ENCODE data around the gene XPO6.

Gene XPO6

DNA sequence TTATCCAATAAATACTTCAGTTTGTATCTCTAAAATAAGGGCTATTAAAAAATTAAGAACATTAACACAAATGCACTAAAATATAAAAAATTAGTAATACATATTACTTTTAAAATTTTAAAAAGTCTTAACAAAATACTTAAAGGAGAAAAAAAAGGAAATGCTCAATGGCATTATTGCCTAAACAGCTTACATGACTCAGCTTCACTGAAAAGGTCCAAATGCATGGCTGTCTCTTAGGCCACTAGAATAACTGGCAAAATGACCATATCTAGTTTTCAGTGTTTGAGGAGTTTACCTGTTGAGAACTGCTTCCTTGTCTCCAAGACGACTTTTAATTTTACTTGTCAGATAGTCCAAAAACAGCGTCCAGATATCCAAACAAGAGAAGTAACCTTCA lies 66.0 kb downstream of the XPO6 start:
- peaks cover 17% of the 10 kb centered on the region for H3K4me1 ChIP-seq (ENCODE audit: control insufficient read depth, insufficient read depth, low read length)
- peaks cover 77% of the 10 kb centered on the region for H3K36me3 ChIP-seq (ENCODE audit: control insufficient read depth, insufficient read depth, low read length, severe bottlenecking)
- H3K4me3 ChIP-seq (ENCODE audit: low read length) = no peak overlapping the region
- DNase-seq (ENCODE audit: low read depth) = no peak
- H3K9me3 ChIP-seq (ENCODE audit: control insufficient read depth, low read length) = no peaks in the 10 kb centered on the region
- H3K27me3 ChIP-seq (replicated peaks; ENCODE audit: control insufficient read depth, insufficient read depth, low read length) = no peaks in the 10 kb centered on the region
- no peak overlapping the region for H3K9ac ChIP-seq (ENCODE audit: low read length)

DNA sequence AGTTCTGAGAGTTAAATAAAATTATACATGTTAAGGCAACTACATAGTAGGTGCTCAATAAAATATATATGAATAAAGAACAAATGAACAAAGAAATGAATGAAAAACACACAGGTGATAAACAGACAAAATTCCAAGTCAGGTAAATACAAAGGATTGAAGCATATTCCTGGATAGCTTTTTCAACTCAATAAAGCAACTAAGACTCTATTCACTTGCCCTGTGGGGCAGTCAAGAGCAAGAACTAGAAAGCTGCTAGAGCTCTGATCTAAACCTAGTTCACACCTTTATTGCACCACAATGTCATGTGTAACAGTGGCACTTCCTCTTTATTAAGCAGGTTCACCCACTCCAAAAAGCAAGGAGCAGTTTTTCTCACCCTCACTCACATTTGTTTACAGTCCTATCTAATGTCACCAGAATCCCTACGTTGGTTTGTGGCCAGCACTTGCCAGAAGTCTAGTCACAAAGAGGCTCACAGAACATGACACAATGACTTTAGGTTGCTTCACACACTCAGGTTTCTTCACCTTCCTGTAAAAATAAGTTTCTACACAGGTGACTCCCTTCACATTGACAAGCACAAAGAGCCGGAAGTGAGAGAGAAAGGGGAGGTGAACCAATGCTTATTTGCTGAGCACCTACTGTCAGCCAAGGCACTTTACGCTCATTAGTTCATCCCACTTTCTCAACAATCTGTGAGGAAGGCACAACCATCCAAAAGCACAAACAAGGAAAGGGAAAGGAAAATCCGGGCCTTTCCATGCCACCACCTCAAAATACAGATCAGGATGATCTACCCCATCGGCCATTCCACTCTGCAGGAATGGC lies 70.8 kb downstream of the XPO6 start:
- Histone ChIP-seq H3K4me1 (ENCODE audit: control insufficient read depth, insufficient read depth, low read length) (peaks cover 15% of the 10 kb centered on the region), H3K9me3 (ENCODE audit: control insufficient read depth, low read length) (no peaks in the 10 kb centered on the region), H3K36me3 (ENCODE audit: control insufficient read depth, insufficient read depth, low read length, severe bottlenecking) (peaks cover 43% of the 10 kb centered on the region), H3K9ac (ENCODE audit: low read length) (no peak overlapping the region), H3K27me3 (replicated peaks; ENCODE audit: control insufficient read depth, insufficient read depth, low read length) (no peaks in the 10 kb centered on the region), H3K4me3 (ENCODE audit: low read length) (no peak overlapping the region)
- no peak for DNase-seq (ENCODE audit: low read depth)

GRCh38 chr16:28139530-28139929 lies 72.2 kb downstream of the XPO6 start:
- peaks cover 47% of the 10 kb centered on the region for H3K36me3 ChIP-seq (ENCODE audit: control insufficient read depth, insufficient read depth, low read length, severe bottlenecking)
- H3K4me3 ChIP-seq (ENCODE audit: low read length) = no peak overlapping the region
- no peak for DNase-seq (ENCODE audit: low read depth)
- no peaks in the 10 kb centered on the region for H3K9me3 ChIP-seq (ENCODE audit: control insufficient read depth, low read length)
- no peak overlapping the region for H3K9ac ChIP-seq (ENCODE audit: low read length)
- peaks cover 10% of the 10 kb centered on the region for H3K4me1 ChIP-seq (ENCODE audit: control insufficient read depth, insufficient read depth, low read length)
- H3K27me3 ChIP-seq (replicated peaks; ENCODE audit: control insufficient read depth, insufficient read depth, low read length) = no peaks in the 10 kb centered on the region

GRCh38 chr16:28136751-28137434 lies 74.9 kb downstream of the XPO6 start:
- peaks cover 57% of the 10 kb centered on the region for H3K36me3 ChIP-seq (ENCODE audit: control insufficient read depth, insufficient read depth, low read length, severe bottlenecking)
- peaks cover 7% of the 10 kb centered on the region for H3K4me1 ChIP-seq (ENCODE audit: control insufficient read depth, insufficient read depth, low read length)
- no peak overlapping the region for H3K4me3 ChIP-seq (ENCODE audit: low read length)
- H3K9me3 ChIP-seq (ENCODE audit: control insufficient read depth, low read length) = no peaks in the 10 kb centered on the region
- no peak for DNase-seq (ENCODE audit: low read depth)
- H3K27me3 ChIP-seq (replicated peaks; ENCODE audit: control insufficient read depth, insufficient read depth, low read length) = no peaks in the 10 kb centered on the region
- no peak overlapping the region for H3K9ac ChIP-seq (ENCODE audit: low read length)

DNA sequence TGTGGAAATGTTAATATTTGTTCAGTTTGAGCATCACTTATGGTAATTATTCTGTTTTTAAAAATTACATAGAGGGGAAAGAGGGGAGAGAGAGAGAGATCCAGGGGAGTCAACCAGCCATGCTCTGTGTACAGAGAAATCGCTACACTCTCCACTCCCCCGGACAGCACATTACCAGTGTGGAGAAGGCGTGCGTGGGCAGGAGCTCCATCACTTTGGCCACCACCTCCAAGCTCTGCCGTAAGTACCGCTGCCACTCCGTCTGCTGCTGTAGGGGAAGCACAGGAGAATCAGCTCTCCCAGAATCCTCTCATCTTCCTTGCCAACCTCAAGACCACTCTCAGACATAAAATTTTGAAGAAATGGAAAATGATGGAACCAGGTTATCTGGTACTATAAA lies 78.1 kb downstream of the XPO6 start:
- no peak for DNase-seq (ENCODE audit: low read depth)
- H3K4me3 ChIP-seq (ENCODE audit: low read length) = no peak overlapping the region
- H3K27me3 ChIP-seq (replicated peaks; ENCODE audit: control insufficient read depth, insufficient read depth, low read length) = no peaks in the 10 kb centered on the region
- H3K4me1 ChIP-seq (ENCODE audit: control insufficient read depth, insufficient read depth, low read length) = peaks cover 26% of the 10 kb centered on the region
- H3K9ac ChIP-seq (ENCODE audit: low read length) = no peak overlapping the region
- H3K9me3 ChIP-seq (ENCODE audit: control insufficient read depth, low read length) = no peaks in the 10 kb centered on the region
- H3K36me3 ChIP-seq (ENCODE audit: control insufficient read depth, insufficient read depth, low read length, severe bottlenecking) = peaks cover 64% of the 10 kb centered on the region

- H3K27me3 ChIP-seq (replicated peaks; ENCODE audit: control insufficient read depth, insufficient read depth, low read length) = no peaks in the 10 kb centered on the region
- H3K4me1 ChIP-seq (ENCODE audit: control insufficient read depth, insufficient read depth, low read length) = peaks cover 26% of the 10 kb centered on the region
- H3K9ac ChIP-seq (ENCODE audit: low read length) = no peak overlapping the region
- no peak for DNase-seq (ENCODE audit: low read depth)
- no peak overlapping the region for H3K4me3 ChIP-seq (ENCODE audit: low read length)
- no peaks in the 10 kb centered on the region for H3K9me3 ChIP-seq (ENCODE audit: control insufficient read depth, low read length)
- peaks cover 78% of the 10 kb centered on the region for H3K36me3 ChIP-seq (ENCODE audit: control insufficient read depth, insufficient read depth, low read length, severe bottlenecking)
These were observed 79.9 kb downstream of the XPO6 start for GRCh38 chr16:28131743-28132393.

GRCh38 chr16:28131181-28131580 lies 80.6 kb downstream of the XPO6 start:
- Histone ChIP-seq H3K36me3 (ENCODE audit: control insufficient read depth, insufficient read depth, low read length, severe bottlenecking) (peaks cover 85% of the 10 kb centered on the region), H3K9me3 (ENCODE audit: control insufficient read depth, low read length) (no peaks in the 10 kb centered on the region), H3K4me3 (ENCODE audit: low read length) (no peak overlapping the region), H3K4me1 (ENCODE audit: control insufficient read depth, insufficient read depth, low read length) (peaks cover 26% of the 10 kb centered on the region), H3K9ac (ENCODE audit: low read length) (peak overlapping the region; percentile 64), H3K27me3 (replicated peaks; ENCODE audit: control insufficient read depth, insufficient read depth, low read length) (no peaks in the 10 kb centered on the region)
- no peak for DNase-seq (ENCODE audit: low read depth)

- H3K36me3 ChIP-seq (ENCODE audit: control insufficient read depth, insufficient read depth, low read length, severe bottlenecking) = peaks cover 87% of the 10 kb centered on the region
- peak overlapping the region; percentile 64 for H3K9ac ChIP-seq (ENCODE audit: low read length)
- no peaks in the 10 kb centered on the region for H3K9me3 ChIP-seq (ENCODE audit: control insufficient read depth, low read length)
- H3K27me3 ChIP-seq (replicated peaks; ENCODE audit: control insufficient read depth, insufficient read depth, low read length) = no peaks in the 10 kb centered on the region
- peak overlapping the region; percentile 29 for H3K4me3 ChIP-seq (ENCODE audit: low read length)
- H3K4me1 ChIP-seq (ENCODE audit: control insufficient read depth, insufficient read depth, low read length) = peaks cover 26% of the 10 kb centered on the region
- DNase-seq (ENCODE audit: low read depth) = peak; percentile 17
These were observed 81.4 kb downstream of the XPO6 start for GRCh38 chr16:28130099-28131088.

- Histone ChIP-seq H3K4me3 (ENCODE audit: low read length) (no peak overlapping the region), H3K36me3 (ENCODE audit: control insufficient read depth, insufficient read depth, low read length, severe bottlenecking) (peaks cover 84% of the 10 kb centered on the region), H3K4me1 (ENCODE audit: control insufficient read depth, insufficient read depth, low read length) (peaks cover 25% of the 10 kb centered on the region), H3K9me3 (ENCODE audit: control insufficient read depth, low read length) (no peaks in the 10 kb centered on the region), H3K9ac (ENCODE audit: low read length) (no peak overlapping the region), H3K27me3 (replicated peaks; ENCODE audit: control insufficient read depth, insufficient read depth, low read length) (no peaks in the 10 kb centered on the region)
- DNase-seq (ENCODE audit: low read depth) = no peak
These were observed 84.8 kb downstream of the XPO6 start for GRCh38 chr16:28126684-28127620.

DNA sequence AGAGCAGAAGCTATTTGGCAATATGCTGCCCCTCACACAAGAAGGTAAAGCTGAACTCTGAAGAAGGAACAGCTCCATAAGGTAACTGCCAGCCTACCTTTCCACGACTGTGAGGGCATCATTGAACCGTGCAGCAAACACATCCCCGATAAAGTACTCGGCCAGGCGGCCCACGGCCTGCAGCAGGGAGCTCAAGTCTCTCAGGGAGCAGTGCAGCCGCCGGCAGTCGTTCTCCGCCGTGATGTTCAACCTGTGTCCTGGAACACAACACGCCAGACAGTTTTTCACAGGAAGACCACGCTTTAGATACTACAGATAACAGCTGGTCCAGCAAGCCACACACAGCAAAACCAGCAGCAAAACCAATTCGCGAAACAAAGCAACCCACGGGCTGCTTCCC lies 86.2 kb downstream of the XPO6 start:
- H3K4me3 ChIP-seq (ENCODE audit: low read length) = no peak overlapping the region
- H3K36me3 ChIP-seq (ENCODE audit: control insufficient read depth, insufficient read depth, low read length, severe bottlenecking) = peaks cover 91% of the 10 kb centered on the region
- no peaks in the 10 kb centered on the region for H3K27me3 ChIP-seq (replicated peaks; ENCODE audit: control insufficient read depth, insufficient read depth, low read length)
- DNase-seq (ENCODE audit: low read depth) = no peak
- no peak overlapping the region for H3K9ac ChIP-seq (ENCODE audit: low read length)
- H3K4me1 ChIP-seq (ENCODE audit: control insufficient read depth, insufficient read depth, low read length) = peaks cover 11% of the 10 kb centered on the region
- no peaks in the 10 kb centered on the region for H3K9me3 ChIP-seq (ENCODE audit: control insufficient read depth, low read length)

Data from adipocyte (in vitro differentiated cells).